Measurements from ENCODE around the gene PTPRM. TPM values are rescaled to one million over a fixed set of nuclear protein-coding genes. Genes with fewer than 3 reads are reported as not detected.

Gene PTPRM
- total RNA-seq, 1 donor from 2014 or later = 42.1 TPM

GRCh38 chr18:8106603-8107002 is 539.5 kb downstream of the PTPRM start:
- FAIRE-seq = no peak
- TF ChIP-seq, protein P1, sequence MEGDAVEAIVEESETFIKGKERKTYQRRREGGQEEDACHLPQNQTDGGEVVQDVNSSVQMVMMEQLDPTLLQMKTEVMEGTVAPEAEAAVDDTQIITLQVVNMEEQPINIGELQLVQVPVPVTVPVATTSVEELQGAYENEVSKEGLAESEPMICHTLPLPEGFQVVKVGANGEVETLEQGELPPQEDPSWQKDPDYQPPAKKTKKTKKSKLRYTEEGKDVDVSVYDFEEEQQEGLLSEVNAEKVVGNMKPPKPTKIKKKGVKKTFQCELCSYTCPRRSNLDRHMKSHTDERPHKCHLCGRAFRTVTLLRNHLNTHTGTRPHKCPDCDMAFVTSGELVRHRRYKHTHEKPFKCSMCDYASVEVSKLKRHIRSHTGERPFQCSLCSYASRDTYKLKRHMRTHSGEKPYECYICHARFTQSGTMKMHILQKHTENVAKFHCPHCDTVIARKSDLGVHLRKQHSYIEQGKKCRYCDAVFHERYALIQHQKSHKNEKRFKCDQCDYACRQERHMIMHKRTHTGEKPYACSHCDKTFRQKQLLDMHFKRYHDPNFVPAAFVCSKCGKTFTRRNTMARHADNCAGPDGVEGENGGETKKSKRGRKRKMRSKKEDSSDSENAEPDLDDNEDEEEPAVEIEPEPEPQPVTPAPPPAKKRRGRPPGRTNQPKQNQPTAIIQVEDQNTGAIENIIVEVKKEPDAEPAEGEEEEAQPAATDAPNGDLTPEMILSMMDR (IDR thresholded peaks at IDR 0.05; ENCODE audit: insufficient read depth, low read length, severe bottlenecking) = no peak
- H3K36me3 ChIP-seq (ENCODE audit: control insufficient read depth, insufficient read depth, low read length) = peaks cover 4% of the 10 kb centered on the region
- no peaks in the 10 kb centered on the region for H3K27me3 ChIP-seq (ENCODE audit: control insufficient read depth, insufficient read depth, low read length)
- peak; percentile 85 for DNase-seq (ENCODE audit: low read depth)
- H3K4me3 ChIP-seq (ENCODE audit: low read depth, low read length) = no peak overlapping the region

- TF ChIP-seq, protein P1 (IDR thresholded peaks at IDR 0.05; ENCODE audit: insufficient read depth, low read length, severe bottlenecking) = no peak
- Histone ChIP-seq H3K4me3 (ENCODE audit: low read depth, low read length) (no peak overlapping the region), H3K27me3 (ENCODE audit: control insufficient read depth, insufficient read depth, low read length) (no peaks in the 10 kb centered on the region), H3K36me3 (ENCODE audit: control insufficient read depth, insufficient read depth, low read length) (peaks cover 4% of the 10 kb centered on the region)
- no peak for DNase-seq (ENCODE audit: low read depth)
- no peak for FAIRE-seq
Measured at GRCh38 chr18:8107426-8107825, 540.3 kb downstream of the PTPRM start.

GRCh38 chr18:8114480-8114879 is 547.4 kb downstream of the PTPRM start:
- TF ChIP-seq, protein P1 (IDR thresholded peaks at IDR 0.05; ENCODE audit: insufficient read depth, low read length, severe bottlenecking) = no peak
- FAIRE-seq = no peak
- H3K27me3 ChIP-seq (ENCODE audit: control insufficient read depth, insufficient read depth, low read length) = no peaks in the 10 kb centered on the region
- DNase-seq (ENCODE audit: low read depth) = no peak
- H3K4me3 ChIP-seq (ENCODE audit: low read depth, low read length) = no peak overlapping the region
- H3K36me3 ChIP-seq (ENCODE audit: control insufficient read depth, insufficient read depth, low read length) = no peaks in the 10 kb centered on the region

DNA sequence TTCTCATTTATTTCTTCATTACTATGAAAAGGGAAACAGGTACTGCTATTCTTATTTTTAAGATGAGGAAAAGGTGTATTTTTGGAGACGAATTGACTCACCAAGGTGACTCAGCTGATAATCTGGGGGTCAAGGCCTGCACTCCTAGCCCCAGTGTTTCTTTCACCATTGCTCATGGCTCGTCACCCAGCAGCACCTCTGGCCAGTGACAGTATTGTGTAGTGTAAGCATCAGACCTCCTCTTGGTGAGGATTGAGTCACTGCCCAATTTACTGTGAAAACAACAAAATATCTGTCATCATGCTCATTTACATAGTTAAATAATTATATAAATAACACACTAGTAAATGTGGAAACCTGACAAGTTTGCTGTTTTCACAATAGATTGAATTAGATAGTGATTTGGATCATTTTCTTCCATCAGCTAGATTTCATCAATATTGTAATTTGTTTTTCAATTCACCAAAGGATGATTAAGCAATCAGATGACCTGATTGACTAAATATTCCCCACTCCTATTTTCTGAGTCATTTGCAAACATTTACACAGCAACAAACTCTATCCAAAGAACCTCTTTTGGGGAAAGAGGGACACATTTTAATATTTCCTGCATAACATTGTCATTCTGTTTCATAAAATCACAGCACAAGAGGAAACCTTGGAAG is 549.4 kb downstream of the PTPRM start:
- DNase-seq (ENCODE audit: low read depth) (peak; percentile 94), FAIRE-seq (no peak)
- no peak overlapping the region for H3K4me3 ChIP-seq (ENCODE audit: low read depth, low read length)
- H3K36me3 ChIP-seq (ENCODE audit: control insufficient read depth, insufficient read depth, low read length) = no peaks in the 10 kb centered on the region
- H3K27me3 ChIP-seq (ENCODE audit: control insufficient read depth, insufficient read depth, low read length) = no peaks in the 10 kb centered on the region
- TF ChIP-seq, protein P1 (IDR thresholded peaks at IDR 0.05; ENCODE audit: insufficient read depth, low read length, severe bottlenecking) = no peak

GRCh38 chr18:8117006-8117371 is 549.9 kb downstream of the PTPRM start:
- DNase-seq (ENCODE audit: low read depth) = peak; percentile 71
- H3K4me3 ChIP-seq (ENCODE audit: low read depth, low read length) = no peak overlapping the region
- FAIRE-seq = no peak
- TF ChIP-seq, protein P1 (IDR thresholded peaks at IDR 0.05; ENCODE audit: insufficient read depth, low read length, severe bottlenecking) = no peak
- H3K27me3 ChIP-seq (ENCODE audit: control insufficient read depth, insufficient read depth, low read length) = no peaks in the 10 kb centered on the region
- H3K36me3 ChIP-seq (ENCODE audit: control insufficient read depth, insufficient read depth, low read length) = no peaks in the 10 kb centered on the region

DNA sequence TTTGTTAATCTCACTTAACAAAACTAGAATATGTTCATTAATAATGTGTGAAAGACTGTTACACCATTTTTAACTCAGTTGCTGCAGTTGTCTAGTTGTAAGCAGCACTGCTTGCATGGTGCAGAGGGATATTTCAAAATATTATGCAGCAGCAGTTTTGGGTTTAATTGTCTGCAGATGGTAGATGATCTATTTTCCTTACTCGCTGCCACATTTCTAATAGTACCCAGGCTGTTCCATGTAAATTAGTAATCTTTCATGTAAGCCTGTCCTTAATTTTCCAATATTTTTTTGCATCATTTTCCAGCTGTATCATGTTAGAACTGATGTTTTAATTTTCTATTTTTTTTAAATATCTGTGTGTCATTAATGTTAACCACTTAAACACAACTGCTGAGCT is 554.0 kb downstream of the PTPRM start:
- Histone ChIP-seq H3K27me3 (ENCODE audit: control insufficient read depth, insufficient read depth, low read length) (no peaks in the 10 kb centered on the region), H3K36me3 (ENCODE audit: control insufficient read depth, insufficient read depth, low read length) (no peaks in the 10 kb centered on the region), H3K4me3 (ENCODE audit: low read depth, low read length) (no peak overlapping the region)
- DNase-seq (ENCODE audit: low read depth) = no peak
- FAIRE-seq = no peak
- TF ChIP-seq, protein P1 (IDR thresholded peaks at IDR 0.05; ENCODE audit: insufficient read depth, low read length, severe bottlenecking) = no peak

Measured in bronchial epithelial cell (primary cell).